K562 (cell line): ENCODE data around the gene IBA57. TPM values are rescaled to one million over a fixed set of nuclear protein-coding genes. Genes with fewer than 3 reads are reported as not detected.
A peak's percentile ranks its signal among the peaks of the same experiment; 100 is the strongest.

Source experiments
- E2F5 ChIP-seq: sonication (generic); formaldehyde crosslinking; IDR thresholded peaks from 2 replicates; pipeline ENCODE4 v1.8.0; 2022; ENCODE audit warnings: mild to moderate bottlenecking, missing genetic modification reagents
- ELF2 ChIP-seq: fragments of 250-450 bp; sonication (Bioruptor Pico); IDR thresholded peaks from 2 replicates; pipeline ENCODE4 v1.5.0; 2021; ENCODE audit warnings: mild to moderate bottlenecking
- ESRRB ChIP-seq: fragments of 250-450 bp; sonication (Bioruptor Pico); IDR thresholded peaks from 2 replicates; pipeline ENCODE4 v1.5.0; 2020; ENCODE audit warnings: mild to moderate bottlenecking, moderate library complexity, borderline replicate concordance
- FOXJ3 ChIP-seq: sonication (generic); formaldehyde crosslinking; IDR thresholded peaks from 2 replicates; pipeline ENCODE4 v1.4.0; 2020; ENCODE audit warnings: mild to moderate bottlenecking, missing genetic modification reagents
- HOMEZ ChIP-seq: fragments of 250-450 bp; sonication (Bioruptor Pico); IDR thresholded peaks from 2 replicates; pipeline ENCODE4 v1.4.0; 2020; ENCODE audit warnings: mild to moderate bottlenecking, moderate library complexity
- KHSRP ChIP-seq: fragments of 450-650 bp; IDR thresholded peaks from 2 replicates; pipeline ENCODE4 v1.6.1; 2017
- NFE2L1 ChIP-seq: fragments of 450-650 bp; IDR thresholded peaks from 2 replicates; pipeline ENCODE4 v1.6.1; 2016; ENCODE audit warnings: missing genetic modification characterization, low read depth, mild to moderate bottlenecking, missing compliant biosample characterization, moderate library complexity, borderline replicate concordance
- NFYB ChIP-seq: IDR thresholded peaks from 2 replicates; pipeline ENCODE4 v1.6.1; 2011; ENCODE audit warnings: mild to moderate bottlenecking, moderate library complexity; ENCODE audit not compliant: insufficient read length; ENCODE audit errors: extremely low read depth
- NR3C1 ChIP-seq: sonication (generic); formaldehyde crosslinking; IDR thresholded peaks from 2 replicates; pipeline ENCODE4 v1.8.1; 2022; ENCODE audit warnings: missing genetic modification reagents
- ZNF253 ChIP-seq: fragments of 250-450 bp; sonication (Bioruptor Pico); conservative IDR thresholded peaks from 2 replicates; pipeline ENCODE4 v1.6.1; 2021; ENCODE audit warnings: mild to moderate bottlenecking
- ZNF282 ChIP-seq: sonication (generic); formaldehyde crosslinking; IDR thresholded peaks from 2 replicates; pipeline ENCODE4 v1.8.1; 2023; ENCODE audit warnings: missing genetic modification reagents
- ZNF347 ChIP-seq: fragments of 450-650 bp; formaldehyde crosslinking; IDR thresholded peaks from 2 replicates; pipeline ENCODE4 v1.4.0; 2020; ENCODE audit warnings: low read depth, mild to moderate bottlenecking, moderate library complexity
- polyA plus RNA-seq, 8 experiments: library from polyadenylated mRNA; depleted of rRNA in 4 of 8; stranded (reverse) in 5 of 8; unstranded in 3 of 8; fragments of >200 nt; fragmentation: Nextera tagmentation in 2 of 8; fragmentation: Illumina TruSeq in 1 of 8; extraction: Ambion mirVana in 2 of 8; extraction: Trizol in 1 of 8; gene quantifications; 2 replicates each; pipeline versions ENCODE4 v1.2.1 to v1.2.3, GENCODE V29; 2011 to 2014; ENCODE audit warnings: inconsistent platforms in 1 of 8, missing spikeins in 1 of 8
- total RNA-seq, 7 experiments: library from RNA; depleted of rRNA in 6 of 7; stranded (reverse); fragments of >200 nt in 6 of 7; fragmentation: Illumina TruSeq in 2 of 7; extraction: Trizol in 2 of 7; gene quantifications; 2 replicates each; pipeline versions ENCODE4 v1.2.1 to v1.2.3, GENCODE V29; 2011 to 2021; ENCODE audit warnings: low replicate concordance in 1 of 7
- TF ChIP-seq, protein P1 (sequence below): sonication (generic); formaldehyde crosslinking; IDR thresholded peaks from 2 replicates; pipeline ENCODE4 v1.8.0; 2022; ENCODE audit warnings: mild to moderate bottlenecking, missing genetic modification reagents
- TF ChIP-seq, protein P2 (sequence below): sonication (generic); formaldehyde crosslinking; IDR thresholded peaks from 2 replicates; pipeline ENCODE4 v1.8.0; 2023; ENCODE audit warnings: mild to moderate bottlenecking, missing genetic modification reagents
- TF ChIP-seq, protein P3 (sequence below): fragments of 250-450 bp; sonication (Bioruptor Pico); IDR thresholded peaks from 2 replicates; pipeline ENCODE4 v1.5.0; 2021
- TF ChIP-seq, protein P4 (sequence below): fragments of 450-650 bp; IDR thresholded peaks from 2 replicates; pipeline ENCODE4 v1.7.0; 2016; ENCODE audit warnings: borderline replicate concordance

Gene IBA57
- total and polyA plus RNA-seq, 9 of the 15 experiments (the other 6 are each of a cell fraction or from before 2014, with no cell fraction given) = 0.77 to 15.5 (median 2.7) TPM

DNA sequence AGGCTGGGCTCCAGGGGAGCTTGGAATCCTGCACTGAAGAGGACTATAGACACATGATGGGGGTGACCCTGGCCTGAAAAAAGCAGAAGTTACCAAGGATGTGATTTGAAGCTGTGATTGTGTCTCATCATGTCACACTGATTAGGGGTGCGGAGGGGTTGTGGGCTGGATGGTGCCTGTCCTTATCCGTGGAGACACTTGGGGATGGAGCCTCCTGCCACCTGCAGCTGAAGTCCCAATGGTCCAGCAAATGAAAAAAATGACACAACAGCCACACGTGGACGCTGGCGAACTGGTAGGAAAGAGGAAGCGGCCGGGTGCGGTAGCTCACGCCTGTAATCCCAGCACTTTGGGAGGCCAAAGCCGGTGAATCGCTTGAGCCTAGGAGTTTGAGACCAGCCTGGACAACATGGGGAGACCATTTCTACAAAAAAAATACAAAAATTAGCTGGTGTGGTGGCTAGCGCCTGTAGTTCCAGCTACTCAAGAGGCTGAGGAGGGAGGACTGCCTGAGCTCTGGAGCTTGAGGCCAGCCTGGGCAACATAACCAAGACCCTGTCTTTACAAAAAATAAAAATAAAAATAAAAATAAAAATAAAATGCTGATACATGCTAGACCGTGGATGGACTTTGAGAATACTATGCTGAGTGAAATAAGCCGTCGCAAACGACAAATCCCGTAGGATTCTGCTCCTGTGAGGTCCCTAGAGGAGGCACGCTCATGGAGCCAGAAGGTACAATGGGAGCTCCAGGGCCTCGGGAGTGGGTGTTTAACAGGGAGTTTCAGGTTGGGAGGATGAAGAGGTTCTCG lies 838 bp upstream of the IBA57 start (continued):
- TF ChIP-seq, protein P1, sequence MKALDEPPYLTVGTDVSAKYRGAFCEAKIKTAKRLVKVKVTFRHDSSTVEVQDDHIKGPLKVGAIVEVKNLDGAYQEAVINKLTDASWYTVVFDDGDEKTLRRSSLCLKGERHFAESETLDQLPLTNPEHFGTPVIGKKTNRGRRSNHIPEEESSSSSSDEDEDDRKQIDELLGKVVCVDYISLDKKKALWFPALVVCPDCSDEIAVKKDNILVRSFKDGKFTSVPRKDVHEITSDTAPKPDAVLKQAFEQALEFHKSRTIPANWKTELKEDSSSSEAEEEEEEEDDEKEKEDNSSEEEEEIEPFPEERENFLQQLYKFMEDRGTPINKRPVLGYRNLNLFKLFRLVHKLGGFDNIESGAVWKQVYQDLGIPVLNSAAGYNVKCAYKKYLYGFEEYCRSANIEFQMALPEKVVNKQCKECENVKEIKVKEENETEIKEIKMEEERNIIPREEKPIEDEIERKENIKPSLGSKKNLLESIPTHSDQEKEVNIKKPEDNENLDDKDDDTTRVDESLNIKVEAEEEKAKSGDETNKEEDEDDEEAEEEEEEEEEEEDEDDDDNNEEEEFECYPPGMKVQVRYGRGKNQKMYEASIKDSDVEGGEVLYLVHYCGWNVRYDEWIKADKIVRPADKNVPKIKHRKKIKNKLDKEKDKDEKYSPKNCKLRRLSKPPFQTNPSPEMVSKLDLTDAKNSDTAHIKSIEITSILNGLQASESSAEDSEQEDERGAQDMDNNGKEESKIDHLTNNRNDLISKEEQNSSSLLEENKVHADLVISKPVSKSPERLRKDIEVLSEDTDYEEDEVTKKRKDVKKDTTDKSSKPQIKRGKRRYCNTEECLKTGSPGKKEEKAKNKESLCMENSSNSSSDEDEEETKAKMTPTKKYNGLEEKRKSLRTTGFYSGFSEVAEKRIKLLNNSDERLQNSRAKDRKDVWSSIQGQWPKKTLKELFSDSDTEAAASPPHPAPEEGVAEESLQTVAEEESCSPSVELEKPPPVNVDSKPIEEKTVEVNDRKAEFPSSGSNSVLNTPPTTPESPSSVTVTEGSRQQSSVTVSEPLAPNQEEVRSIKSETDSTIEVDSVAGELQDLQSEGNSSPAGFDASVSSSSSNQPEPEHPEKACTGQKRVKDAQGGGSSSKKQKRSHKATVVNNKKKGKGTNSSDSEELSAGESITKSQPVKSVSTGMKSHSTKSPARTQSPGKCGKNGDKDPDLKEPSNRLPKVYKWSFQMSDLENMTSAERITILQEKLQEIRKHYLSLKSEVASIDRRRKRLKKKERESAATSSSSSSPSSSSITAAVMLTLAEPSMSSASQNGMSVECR (CRISPR knock-in tag) = peak; percentile 62; the same call in 1 of the 2 replicates
- TF ChIP-seq FOXJ3 (CRISPR knock-in tag) = no peak
- TF ChIP-seq KHSRP = no peak
- TF ChIP-seq, protein P2, sequence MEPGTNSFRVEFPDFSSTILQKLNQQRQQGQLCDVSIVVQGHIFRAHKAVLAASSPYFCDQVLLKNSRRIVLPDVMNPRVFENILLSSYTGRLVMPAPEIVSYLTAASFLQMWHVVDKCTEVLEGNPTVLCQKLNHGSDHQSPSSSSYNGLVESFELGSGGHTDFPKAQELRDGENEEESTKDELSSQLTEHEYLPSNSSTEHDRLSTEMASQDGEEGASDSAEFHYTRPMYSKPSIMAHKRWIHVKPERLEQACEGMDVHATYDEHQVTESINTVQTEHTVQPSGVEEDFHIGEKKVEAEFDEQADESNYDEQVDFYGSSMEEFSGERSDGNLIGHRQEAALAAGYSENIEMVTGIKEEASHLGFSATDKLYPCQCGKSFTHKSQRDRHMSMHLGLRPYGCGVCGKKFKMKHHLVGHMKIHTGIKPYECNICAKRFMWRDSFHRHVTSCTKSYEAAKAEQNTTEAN (CRISPR knock-in tag) = no peak
- no peak for TF ChIP-seq ESRRB
- TF ChIP-seq, protein P3, sequence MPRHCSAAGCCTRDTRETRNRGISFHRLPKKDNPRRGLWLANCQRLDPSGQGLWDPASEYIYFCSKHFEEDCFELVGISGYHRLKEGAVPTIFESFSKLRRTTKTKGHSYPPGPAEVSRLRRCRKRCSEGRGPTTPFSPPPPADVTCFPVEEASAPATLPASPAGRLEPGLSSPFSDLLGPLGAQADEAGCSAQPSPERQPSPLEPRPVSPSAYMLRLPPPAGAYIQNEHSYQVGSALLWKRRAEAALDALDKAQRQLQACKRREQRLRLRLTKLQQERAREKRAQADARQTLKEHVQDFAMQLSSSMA (CRISPR knock-in tag) = no peak
- no peak for TF ChIP-seq HOMEZ (CRISPR knock-in tag)
- TF ChIP-seq ZNF253 (CRISPR knock-in tag) = no peak
- no peak for TF ChIP-seq ZNF347 (CRISPR knock-in tag)
- TF ChIP-seq ELF2 (CRISPR knock-in tag) = no peak
- no peak for TF ChIP-seq NFYB
- 0 out of 2 replicates have a peak, but pooled peaks have one; percentile 24 for TF ChIP-seq E2F5 (CRISPR knock-in tag)
- 0 out of 2 replicates have a peak, but pooled peaks have one; percentile 27 for TF ChIP-seq NR3C1 (CRISPR knock-in tag)
- no peak for TF ChIP-seq NFE2L1 (tag)
- no peak for TF ChIP-seq ZNF282 (CRISPR knock-in tag)
- TF ChIP-seq, protein P4, sequence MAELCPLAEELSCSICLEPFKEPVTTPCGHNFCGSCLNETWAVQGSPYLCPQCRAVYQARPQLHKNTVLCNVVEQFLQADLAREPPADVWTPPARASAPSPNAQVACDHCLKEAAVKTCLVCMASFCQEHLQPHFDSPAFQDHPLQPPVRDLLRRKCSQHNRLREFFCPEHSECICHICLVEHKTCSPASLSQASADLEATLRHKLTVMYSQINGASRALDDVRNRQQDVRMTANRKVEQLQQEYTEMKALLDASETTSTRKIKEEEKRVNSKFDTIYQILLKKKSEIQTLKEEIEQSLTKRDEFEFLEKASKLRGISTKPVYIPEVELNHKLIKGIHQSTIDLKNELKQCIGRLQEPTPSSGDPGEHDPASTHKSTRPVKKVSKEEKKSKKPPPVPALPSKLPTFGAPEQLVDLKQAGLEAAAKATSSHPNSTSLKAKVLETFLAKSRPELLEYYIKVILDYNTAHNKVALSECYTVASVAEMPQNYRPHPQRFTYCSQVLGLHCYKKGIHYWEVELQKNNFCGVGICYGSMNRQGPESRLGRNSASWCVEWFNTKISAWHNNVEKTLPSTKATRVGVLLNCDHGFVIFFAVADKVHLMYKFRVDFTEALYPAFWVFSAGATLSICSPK = 0 out of 2 replicates have a peak, but pooled peaks have one; percentile 23
